ENCODE results near the gene TEX2. TPM values are rescaled to one million over a fixed set of nuclear protein-coding genes. Genes with fewer than 3 reads are reported as not detected.
"Not testable (repeated sequence)": the region's sequence is repeated elsewhere in the genome, so short reads cannot be mapped to it uniquely, and the experiment has no call there.

TEX2 gene
- total RNA-seq, 3 donors from 2014 or later, result 27.5 to 38.5 (median 30.2) TPM

DNA sequence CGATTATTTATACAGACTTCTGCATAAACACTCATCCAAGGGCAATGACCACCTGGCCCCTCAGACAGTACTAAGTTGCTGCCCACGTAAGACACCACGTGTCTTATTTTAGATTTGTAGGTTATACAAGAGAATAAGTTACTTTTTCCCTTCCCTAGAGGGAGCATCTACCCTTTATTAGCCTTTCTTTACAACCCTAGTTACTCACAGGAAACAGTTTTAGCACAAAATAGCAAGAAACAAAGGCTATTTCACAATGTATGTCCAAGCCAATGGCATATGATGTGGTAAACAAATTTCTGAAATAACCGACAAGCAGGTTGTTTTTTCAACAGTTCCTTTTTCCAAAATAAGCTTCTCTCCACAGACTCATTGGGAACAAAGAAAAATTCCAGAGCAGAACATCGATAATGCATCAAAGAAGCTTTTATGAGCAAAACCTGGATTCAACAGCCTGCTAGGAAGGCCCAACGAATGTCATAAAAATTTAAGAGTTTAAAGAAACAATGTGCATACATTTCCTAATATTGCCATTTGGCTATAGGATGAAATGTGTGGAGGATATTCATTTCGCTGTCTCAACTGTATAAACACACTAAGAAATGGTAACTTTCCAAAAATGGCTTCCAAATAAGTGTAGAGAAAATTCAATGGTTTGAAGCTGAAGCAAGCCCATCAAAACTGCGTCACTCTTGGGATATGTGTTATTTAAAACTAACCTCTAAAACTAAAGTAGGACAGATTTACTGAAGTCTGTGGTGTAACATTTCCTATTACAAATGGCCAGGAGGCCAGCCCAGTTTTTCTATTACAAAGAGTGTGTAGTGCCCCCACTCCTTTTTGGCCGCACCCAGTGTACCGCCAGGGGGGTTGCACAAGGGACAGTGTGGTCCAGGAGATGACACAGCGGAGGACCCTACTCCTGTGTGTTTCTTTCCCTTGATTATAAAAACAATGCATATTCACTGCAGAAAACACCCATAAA lies 82.7 kb downstream of the TEX2 start:
- no peaks in the 10 kb centered on the region for H3K4me1 ChIP-seq (ENCODE audit: low read depth)
- DNase-seq, result no peak
- no peaks in the 10 kb centered on the region for H3K36me3 ChIP-seq (ENCODE audit: low read depth)
- TF ChIP-seq, protein P1, sequence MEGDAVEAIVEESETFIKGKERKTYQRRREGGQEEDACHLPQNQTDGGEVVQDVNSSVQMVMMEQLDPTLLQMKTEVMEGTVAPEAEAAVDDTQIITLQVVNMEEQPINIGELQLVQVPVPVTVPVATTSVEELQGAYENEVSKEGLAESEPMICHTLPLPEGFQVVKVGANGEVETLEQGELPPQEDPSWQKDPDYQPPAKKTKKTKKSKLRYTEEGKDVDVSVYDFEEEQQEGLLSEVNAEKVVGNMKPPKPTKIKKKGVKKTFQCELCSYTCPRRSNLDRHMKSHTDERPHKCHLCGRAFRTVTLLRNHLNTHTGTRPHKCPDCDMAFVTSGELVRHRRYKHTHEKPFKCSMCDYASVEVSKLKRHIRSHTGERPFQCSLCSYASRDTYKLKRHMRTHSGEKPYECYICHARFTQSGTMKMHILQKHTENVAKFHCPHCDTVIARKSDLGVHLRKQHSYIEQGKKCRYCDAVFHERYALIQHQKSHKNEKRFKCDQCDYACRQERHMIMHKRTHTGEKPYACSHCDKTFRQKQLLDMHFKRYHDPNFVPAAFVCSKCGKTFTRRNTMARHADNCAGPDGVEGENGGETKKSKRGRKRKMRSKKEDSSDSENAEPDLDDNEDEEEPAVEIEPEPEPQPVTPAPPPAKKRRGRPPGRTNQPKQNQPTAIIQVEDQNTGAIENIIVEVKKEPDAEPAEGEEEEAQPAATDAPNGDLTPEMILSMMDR (IDR thresholded peaks at IDR 0.05), result no peak
- H3K4me3 ChIP-seq, result no peak overlapping the region
- intact Hi-C loops (cut with DNase I, micrococcal nuclease), result no loop called here
- no peak for ATAC-seq
- no peaks in the 10 kb centered on the region for H3K9me3 ChIP-seq

DNA sequence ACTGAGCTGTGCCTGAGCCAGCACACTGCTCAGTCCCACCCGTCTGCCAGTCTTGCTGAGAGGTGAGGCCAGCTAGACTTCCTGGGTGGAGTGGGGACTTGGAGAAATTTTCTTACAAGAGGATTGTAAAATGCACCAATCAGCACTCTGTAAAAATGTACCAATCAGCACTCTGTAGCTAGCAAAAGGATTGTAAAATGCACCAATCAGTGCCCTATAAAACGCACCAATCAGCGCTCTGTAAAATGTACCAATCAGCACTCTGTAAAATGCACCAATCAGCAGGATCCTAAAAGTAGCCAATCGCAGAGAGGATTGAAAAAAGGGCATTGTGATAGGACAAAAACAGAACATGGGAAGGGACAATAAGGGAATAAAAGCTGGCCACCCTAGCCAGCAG lies 84.0 kb downstream of the TEX2 start:
- DNase-seq; H3K4me3 ChIP-seq; H3K9me3 ChIP-seq; H3K4me1 ChIP-seq (ENCODE audit: low read depth); ATAC-seq; intact Hi-C loops (cut with DNase I, micrococcal nuclease); H3K36me3 ChIP-seq (ENCODE audit: low read depth): not testable (repeated sequence)

- Histone ChIP-seq H3K4me1 (ENCODE audit: low read depth) (no peaks in the 10 kb centered on the region), H3K36me3 (ENCODE audit: low read depth) (no peaks in the 10 kb centered on the region), H3K4me3 (no peak overlapping the region), H3K9me3 (no peaks in the 10 kb centered on the region)
- TF ChIP-seq, protein P1 (IDR thresholded peaks at IDR 0.05), result no peak
- intact Hi-C loops (cut with DNase I, micrococcal nuclease), result no loop called here
- DNase-seq (no peak), ATAC-seq (no peak)
These were observed 84.8 kb downstream of the TEX2 start for GRCh38 chr17:64178011-64178825.

GRCh38 chr17:64177311-64178010 lies 85.6 kb downstream of the TEX2 start:
- Histone ChIP-seq H3K9me3 (no peaks in the 10 kb centered on the region), H3K4me1 (ENCODE audit: low read depth) (no peaks in the 10 kb centered on the region), H3K36me3 (ENCODE audit: low read depth) (no peaks in the 10 kb centered on the region), H3K4me3 (no peak overlapping the region)
- TF ChIP-seq, protein P1 (IDR thresholded peaks at IDR 0.05), result no peak
- intact Hi-C loops (cut with DNase I, micrococcal nuclease), result no loop called here
- ATAC-seq (no peak), DNase-seq (no peak)

DNA sequence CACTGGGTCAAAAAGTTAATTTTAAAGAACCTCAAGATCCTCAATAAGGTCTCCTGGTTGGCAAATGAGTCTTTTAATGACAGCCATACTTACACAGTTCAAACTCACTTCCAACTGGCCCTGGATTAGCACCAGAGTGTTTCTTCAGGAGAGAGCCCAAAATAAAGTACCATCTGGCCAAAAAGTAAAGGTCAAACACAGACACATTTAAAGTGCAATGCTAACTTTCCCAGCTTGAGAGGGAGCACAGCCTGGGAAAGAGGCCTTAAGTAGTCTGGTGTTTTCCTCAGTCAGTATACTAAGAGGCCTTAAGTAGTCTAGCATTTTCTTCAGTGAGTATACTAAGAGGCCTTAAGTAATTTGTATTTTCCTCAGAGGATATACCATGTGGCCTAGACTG lies 86.5 kb downstream of the TEX2 start:
- TF ChIP-seq, protein P1 (IDR thresholded peaks at IDR 0.05), result no peak
- no peaks in the 10 kb centered on the region for H3K4me1 ChIP-seq (ENCODE audit: low read depth)
- DNase-seq (no peak), ATAC-seq (no peak)
- intact Hi-C loops (cut with DNase I, micrococcal nuclease), result no loop called here
- no peaks in the 10 kb centered on the region for H3K9me3 ChIP-seq
- H3K4me3 ChIP-seq, result no peak overlapping the region
- no peaks in the 10 kb centered on the region for H3K36me3 ChIP-seq (ENCODE audit: low read depth)
